ENCODE results near the gene SPOPL.

The SPOPL gene

DNA sequence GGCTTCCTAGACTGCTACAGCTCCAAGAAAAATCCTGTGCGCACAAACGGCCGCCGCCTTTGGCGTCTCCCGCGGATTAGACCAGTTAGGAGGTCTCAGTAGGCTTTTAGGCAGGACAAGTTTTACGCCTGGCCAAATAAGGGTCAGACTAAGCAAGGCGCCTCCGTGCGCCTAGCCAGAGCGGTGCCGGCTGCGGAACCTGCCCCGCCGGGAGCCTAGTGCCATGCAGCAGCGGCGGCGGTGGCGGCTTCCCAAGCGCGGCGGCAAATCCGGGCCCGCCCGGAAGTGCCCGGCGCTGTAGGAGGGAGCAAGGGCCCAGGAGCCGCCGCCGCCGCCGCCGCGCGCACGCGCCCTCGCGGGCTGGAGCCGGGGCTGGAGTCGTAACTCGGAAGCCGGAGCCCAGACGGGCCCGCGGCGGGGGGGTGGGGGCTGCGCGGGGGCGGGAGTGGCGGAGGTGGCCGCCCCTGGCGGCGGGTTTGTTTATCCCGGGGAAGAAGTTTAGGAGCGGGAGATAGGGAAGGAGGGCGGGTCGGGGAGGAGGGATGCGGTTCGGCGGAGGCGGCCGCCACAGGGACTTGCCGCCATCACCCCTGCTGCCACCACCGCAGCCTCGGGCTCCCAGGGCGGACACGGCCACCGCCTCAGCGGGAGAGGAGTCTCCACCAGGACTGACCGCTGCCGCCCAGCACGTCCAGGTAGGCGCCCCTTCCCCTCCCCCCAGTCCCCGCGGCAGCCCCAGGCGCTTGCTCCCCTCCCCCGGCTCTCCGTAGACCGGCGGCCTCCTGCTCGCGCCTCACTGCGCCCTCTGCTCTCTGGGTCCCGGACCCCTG, at the start of gene SPOPL:
TSS of gene SPOPL (plus strand) at position 346 of the 830 bp plus-strand sequence. CDS start 48,447 bp downstream, outside the sequence.
- H3K27ac ChIP-seq (ENCODE audit: extremely low read depth, low read depth, low read length): peak within 1 kb of the TSS; percentile 91
- H3K36me3 ChIP-seq (ENCODE audit: control insufficient read depth in 2 of 2, insufficient read depth in 1 of 2, low read length in 2 of 2): no peaks in the 10 kb centered on the region; a peak in 1 of 3 replicates
- POLR2A ChIA-PET: interaction anchor here (0.7 to 1.4 kb wide), 4 partner anchors 27 to 430 kb away, joined by 3 to 5 read pairs (median 4); no protein-coding TSS in a partner anchor
- H3K4me3 ChIP-seq (ENCODE audit: low read depth, low read length): peak within 1 kb of the TSS; percentile 97
- peaks cover 11% of the 10 kb centered on the region for H3K4me1 ChIP-seq (ENCODE audit: control insufficient read depth, insufficient read depth, low read length)
- CTCF ChIA-PET: interaction anchor here (0.8 to 1.3 kb wide), 3 partner anchors 14 to 212 kb away, joined by 3 to 4 read pairs (median 4); no protein-coding TSS in a partner anchor
- no peaks in the 10 kb centered on the region for H3K9me3 ChIP-seq (ENCODE audit: control insufficient read depth, insufficient read depth, low read depth, low read length)
- TF ChIP-seq ZNF791 (tag by site-specific recombination; IDR thresholded peaks at IDR 0.05) (no peak), ZFHX2 (tag by site-specific recombination; conservative IDR thresholded peaks at IDR 0.05) (peak; percentile 48; the same call in 1 of the 2 replicates), ZNF16 (tag by site-specific recombination; IDR thresholded peaks at IDR 0.05; ENCODE audit: low read depth) (no peak), ZNF433 (tag by site-specific recombination; IDR thresholded peaks at IDR 0.05; ENCODE audit: low read depth) (no peak), ZNF302 (tag by site-specific recombination; IDR thresholded peaks at IDR 0.05; ENCODE audit: low read depth) (no peak), ZNF777 (tag by site-specific recombination; IDR thresholded peaks at IDR 0.05; ENCODE audit: borderline replicate concordance) (no peak), ZNF2 (tag by site-specific recombination; IDR thresholded peaks at IDR 0.05) (peak; percentile 60; the same call in 1 of the 2 replicates), ZNF514 (tag by site-specific recombination; IDR thresholded peaks at IDR 0.05) (no peak), ZNF707 (tag by site-specific recombination; IDR thresholded peaks at IDR 0.05) (no peak), ZIC2 (tag by site-specific recombination; IDR thresholded peaks at IDR 0.05) (peak; percentile 64), OSR2 (tag by site-specific recombination; IDR thresholded peaks at IDR 0.05) (no peak), ZNF24 (tag by site-specific recombination; IDR thresholded peaks at IDR 0.05) (no peak), ZNF548 (tag by site-specific recombination; IDR thresholded peaks at IDR 0.05) (no peak), ZFP37 (tag by site-specific recombination; IDR thresholded peaks at IDR 0.05) (peak; percentile 22; the same call in 1 of the 2 replicates), ZNF670 (tag by site-specific recombination; IDR thresholded peaks at IDR 0.05; ENCODE audit: low read depth) (no peak), ZNF768 (tag by site-specific recombination; IDR thresholded peaks at IDR 0.05) (no peak), OVOL3 (tag by site-specific recombination; IDR thresholded peaks at IDR 0.05) (no peak), ZNF660 (tag by site-specific recombination; IDR thresholded peaks at IDR 0.05) (peak; percentile 42; the same call in 1 of the 2 replicates), YY2 (tag by site-specific recombination; IDR thresholded peaks at IDR 0.05) (0 out of 2 replicates have a peak, but pooled peaks have one; percentile 25), KLF1 (tag by site-specific recombination; IDR thresholded peaks at IDR 0.05) (peak; percentile 22; the same call in 1 of the 2 replicates), ZNF501 (tag by site-specific recombination; IDR thresholded peaks at IDR 0.05) (peak; percentile 48)
- TF ChIP-seq, protein P1, sequence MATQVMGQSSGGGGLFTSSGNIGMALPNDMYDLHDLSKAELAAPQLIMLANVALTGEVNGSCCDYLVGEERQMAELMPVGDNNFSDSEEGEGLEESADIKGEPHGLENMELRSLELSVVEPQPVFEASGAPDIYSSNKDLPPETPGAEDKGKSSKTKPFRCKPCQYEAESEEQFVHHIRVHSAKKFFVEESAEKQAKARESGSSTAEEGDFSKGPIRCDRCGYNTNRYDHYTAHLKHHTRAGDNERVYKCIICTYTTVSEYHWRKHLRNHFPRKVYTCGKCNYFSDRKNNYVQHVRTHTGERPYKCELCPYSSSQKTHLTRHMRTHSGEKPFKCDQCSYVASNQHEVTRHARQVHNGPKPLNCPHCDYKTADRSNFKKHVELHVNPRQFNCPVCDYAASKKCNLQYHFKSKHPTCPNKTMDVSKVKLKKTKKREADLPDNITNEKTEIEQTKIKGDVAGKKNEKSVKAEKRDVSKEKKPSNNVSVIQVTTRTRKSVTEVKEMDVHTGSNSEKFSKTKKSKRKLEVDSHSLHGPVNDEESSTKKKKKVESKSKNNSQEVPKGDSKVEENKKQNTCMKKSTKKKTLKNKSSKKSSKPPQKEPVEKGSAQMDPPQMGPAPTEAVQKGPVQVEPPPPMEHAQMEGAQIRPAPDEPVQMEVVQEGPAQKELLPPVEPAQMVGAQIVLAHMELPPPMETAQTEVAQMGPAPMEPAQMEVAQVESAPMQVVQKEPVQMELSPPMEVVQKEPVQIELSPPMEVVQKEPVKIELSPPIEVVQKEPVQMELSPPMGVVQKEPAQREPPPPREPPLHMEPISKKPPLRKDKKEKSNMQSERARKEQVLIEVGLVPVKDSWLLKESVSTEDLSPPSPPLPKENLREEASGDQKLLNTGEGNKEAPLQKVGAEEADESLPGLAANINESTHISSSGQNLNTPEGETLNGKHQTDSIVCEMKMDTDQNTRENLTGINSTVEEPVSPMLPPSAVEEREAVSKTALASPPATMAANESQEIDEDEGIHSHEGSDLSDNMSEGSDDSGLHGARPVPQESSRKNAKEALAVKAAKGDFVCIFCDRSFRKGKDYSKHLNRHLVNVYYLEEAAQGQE (tag by site-specific recombination; IDR thresholded peaks at IDR 0.05): no peak
- TF ChIP-seq, protein P2, sequence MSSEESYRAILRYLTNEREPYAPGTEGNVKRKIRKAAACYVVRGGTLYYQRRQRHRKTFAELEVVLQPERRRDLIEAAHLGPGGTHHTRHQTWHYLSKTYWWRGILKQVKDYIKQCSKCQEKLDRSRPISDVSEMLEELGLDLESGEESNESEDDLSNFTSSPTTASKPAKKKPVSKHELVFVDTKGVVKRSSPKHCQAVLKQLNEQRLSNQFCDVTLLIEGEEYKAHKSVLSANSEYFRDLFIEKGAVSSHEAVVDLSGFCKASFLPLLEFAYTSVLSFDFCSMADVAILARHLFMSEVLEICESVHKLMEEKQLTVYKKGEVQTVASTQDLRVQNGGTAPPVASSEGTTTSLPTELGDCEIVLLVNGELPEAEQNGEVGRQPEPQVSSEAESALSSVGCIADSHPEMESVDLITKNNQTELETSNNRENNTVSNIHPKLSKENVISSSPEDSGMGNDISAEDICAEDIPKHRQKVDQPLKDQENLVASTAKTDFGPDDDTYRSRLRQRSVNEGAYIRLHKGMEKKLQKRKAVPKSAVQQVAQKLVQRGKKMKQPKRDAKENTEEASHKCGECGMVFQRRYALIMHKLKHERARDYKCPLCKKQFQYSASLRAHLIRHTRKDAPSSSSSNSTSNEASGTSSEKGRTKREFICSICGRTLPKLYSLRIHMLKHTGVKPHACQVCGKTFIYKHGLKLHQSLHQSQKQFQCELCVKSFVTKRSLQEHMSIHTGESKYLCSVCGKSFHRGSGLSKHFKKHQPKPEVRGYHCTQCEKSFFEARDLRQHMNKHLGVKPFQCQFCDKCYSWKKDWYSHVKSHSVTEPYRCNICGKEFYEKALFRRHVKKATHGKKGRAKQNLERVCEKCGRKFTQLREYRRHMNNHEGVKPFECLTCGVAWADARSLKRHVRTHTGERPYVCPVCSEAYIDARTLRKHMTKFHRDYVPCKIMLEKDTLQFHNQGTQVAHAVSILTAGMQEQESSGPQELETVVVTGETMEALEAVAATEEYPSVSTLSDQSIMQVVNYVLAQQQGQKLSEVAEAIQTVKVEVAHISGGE (tag by site-specific recombination; conservative IDR thresholded peaks at IDR 0.05; ENCODE audit: low read depth): peak; percentile 72
- TF ChIP-seq, protein P3, sequence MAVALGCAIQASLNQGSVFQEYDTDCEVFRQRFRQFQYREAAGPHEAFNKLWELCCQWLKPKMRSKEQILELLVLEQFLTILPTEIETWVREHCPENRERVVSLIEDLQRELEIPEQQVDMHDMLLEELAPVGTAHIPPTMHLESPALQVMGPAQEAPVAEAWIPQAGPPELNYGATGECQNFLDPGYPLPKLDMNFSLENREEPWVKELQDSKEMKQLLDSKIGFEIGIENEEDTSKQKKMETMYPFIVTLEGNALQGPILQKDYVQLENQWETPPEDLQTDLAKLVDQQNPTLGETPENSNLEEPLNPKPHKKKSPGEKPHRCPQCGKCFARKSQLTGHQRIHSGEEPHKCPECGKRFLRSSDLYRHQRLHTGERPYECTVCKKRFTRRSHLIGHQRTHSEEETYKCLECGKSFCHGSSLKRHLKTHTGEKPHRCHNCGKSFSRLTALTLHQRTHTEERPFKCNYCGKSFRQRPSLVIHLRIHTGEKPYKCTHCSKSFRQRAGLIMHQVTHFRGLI (tag by site-specific recombination; IDR thresholded peaks at IDR 0.05): no peak
- TF ChIP-seq, protein P4, sequence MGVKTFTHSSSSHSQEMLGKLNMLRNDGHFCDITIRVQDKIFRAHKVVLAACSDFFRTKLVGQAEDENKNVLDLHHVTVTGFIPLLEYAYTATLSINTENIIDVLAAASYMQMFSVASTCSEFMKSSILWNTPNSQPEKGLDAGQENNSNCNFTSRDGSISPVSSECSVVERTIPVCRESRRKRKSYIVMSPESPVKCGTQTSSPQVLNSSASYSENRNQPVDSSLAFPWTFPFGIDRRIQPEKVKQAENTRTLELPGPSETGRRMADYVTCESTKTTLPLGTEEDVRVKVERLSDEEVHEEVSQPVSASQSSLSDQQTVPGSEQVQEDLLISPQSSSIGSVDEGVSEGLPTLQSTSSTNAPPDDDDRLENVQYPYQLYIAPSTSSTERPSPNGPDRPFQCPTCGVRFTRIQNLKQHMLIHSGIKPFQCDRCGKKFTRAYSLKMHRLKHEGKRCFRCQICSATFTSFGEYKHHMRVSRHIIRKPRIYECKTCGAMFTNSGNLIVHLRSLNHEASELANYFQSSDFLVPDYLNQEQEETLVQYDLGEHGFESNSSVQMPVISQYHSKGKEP (tag by site-specific recombination; IDR thresholded peaks at IDR 0.05): no peak
- TF ChIP-seq, protein P5, sequence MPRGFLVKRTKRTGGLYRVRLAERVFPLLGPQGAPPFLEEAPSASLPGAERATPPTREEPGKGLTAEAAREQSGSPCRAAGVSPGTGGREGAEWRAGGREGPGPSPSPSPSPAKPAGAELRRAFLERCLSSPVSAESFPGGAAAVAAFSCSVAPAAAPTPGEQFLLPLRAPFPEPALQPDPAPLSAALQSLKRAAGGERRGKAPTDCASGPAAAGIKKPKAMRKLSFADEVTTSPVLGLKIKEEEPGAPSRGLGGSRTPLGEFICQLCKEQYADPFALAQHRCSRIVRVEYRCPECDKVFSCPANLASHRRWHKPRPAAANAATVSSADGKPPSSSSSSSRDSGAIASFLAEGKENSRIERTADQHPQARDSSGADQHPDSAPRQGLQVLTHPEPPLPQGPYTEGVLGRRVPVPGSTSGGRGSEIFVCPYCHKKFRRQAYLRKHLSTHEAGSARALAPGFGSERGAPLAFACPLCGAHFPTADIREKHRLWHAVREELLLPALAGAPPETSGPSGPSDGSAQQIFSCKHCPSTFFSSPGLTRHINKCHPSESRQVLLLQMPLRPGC (tag by site-specific recombination; IDR thresholded peaks at IDR 0.05): no peak
